Activated T-helper 1 cell treated with Interleukin-2 at 50 U/mL for 16 hours (primary cell): ENCODE results near the gene GRM8.

Experiments used
- DNase-seq: peaks from one replicate; pipeline ENCODE4 v3.0.0-alpha.2; 2020; ENCODE audit warnings: low read depth

The GRM8 gene

GRCh38 chr7:126658684-126659083 lies 594.1 kb downstream of the GRM8 start:
- no peak for DNase-seq

- DNase-seq: no peak
Observed at GRCh38 chr7:126657599-126658358, 595.0 kb downstream of the GRM8 start.

- DNase-seq: no peak
Observed at GRCh38 chr7:126657137-126657536, 595.6 kb downstream of the GRM8 start.

GRCh38 chr7:126656165-126656564 lies 596.6 kb downstream of the GRM8 start:
- DNase-seq: no peak

GRCh38 chr7:126637538-126637937 lies 615.2 kb downstream of the GRM8 start:
- no peak for DNase-seq

- no peak for DNase-seq
Observed at GRCh38 chr7:126635545-126635944, 617.2 kb downstream of the GRM8 start.

- DNase-seq: no peak
Observed at GRCh38 chr7:126608339-126608776, 644.4 kb downstream of the GRM8 start.

- no peak for DNase-seq
Observed at GRCh38 chr7:126606331-126606730, 646.4 kb downstream of the GRM8 start.

- DNase-seq: no peak
Observed at GRCh38 chr7:126605553-126605952, 647.2 kb downstream of the GRM8 start.

- DNase-seq: no peak
Observed at GRCh38 chr7:126605056-126605455, 647.7 kb downstream of the GRM8 start.

- no peak for DNase-seq
Observed at GRCh38 chr7:126589068-126589684, 663.6 kb downstream of the GRM8 start.

GRCh38 chr7:126578338-126578737 lies 674.4 kb downstream of the GRM8 start:
- no peak for DNase-seq

- DNase-seq: no peak
Observed at GRCh38 chr7:126574276-126575250, 678.2 kb downstream of the GRM8 start.

GRCh38 chr7:126570845-126571244 lies 681.9 kb downstream of the GRM8 start:
- no peak for DNase-seq

GRCh38 chr7:126569402-126569801 lies 683.3 kb downstream of the GRM8 start:
- no peak for DNase-seq

GRCh38 chr7:126557271-126557670 lies 695.5 kb downstream of the GRM8 start:
- no peak for DNase-seq

GRCh38 chr7:126541406-126541805 lies 711.3 kb downstream of the GRM8 start:
- no peak for DNase-seq

GRCh38 chr7:126535176-126535575 lies 717.6 kb downstream of the GRM8 start:
- no peak for DNase-seq

- no peak for DNase-seq
Observed at GRCh38 chr7:126533715-126534114, 719.0 kb downstream of the GRM8 start.

- DNase-seq: no peak
Observed at GRCh38 chr7:126529833-126530232, 722.9 kb downstream of the GRM8 start.

GRCh38 chr7:126529254-126529653 lies 723.5 kb downstream of the GRM8 start:
- no peak for DNase-seq

GRCh38 chr7:126525906-126526305 lies 726.8 kb downstream of the GRM8 start:
- DNase-seq: no peak

GRCh38 chr7:126524967-126525366 lies 727.8 kb downstream of the GRM8 start:
- no peak for DNase-seq
